Spleen (tissue), 10 donors: Measurements from ENCODE around the gene OTOP2. TPM values are rescaled to one million over a fixed set of nuclear protein-coding genes. Genes with fewer than 3 reads are reported as not detected.

Source experiments
- polyA plus RNA-seq, 3 donors: library from polyadenylated mRNA; stranded (reverse); fragments of 200-250 nt; gene quantifications; one replicate each; pipeline ENCODE4 v1.2.1, GENCODE V29; 2013
- total RNA-seq, 7 donors: library from RNA; depleted of rRNA in 3 of 7; stranded (reverse); fragments of >200 nt in 3 of 7; fragmentation: NEBNext Ultra II Directional in 4 of 7; extraction: Animal tissue kit (Norgen Biotek cat#: 25700) in 4 of 7; gene quantifications; one replicate each; pipeline versions ENCODE4 v1.1.0 to v1.2.1, GENCODE V29; 2016 to 2021
- donor health status: healthy with polysubstance abuse.
- donor health status: DM: no; HTN: no; CAD: no; lungs with moderate emphysema.
- donor health status: DM: no; HTN: no; CAD: no.
- donor health status: Bipolar disorder and iron deficiency.
- donor health status: healthy.
- donor health status: DM: no; HTN: no; CAD: no.
- donor health status: DM: yes; HTN: yes; CAD: no.

Gene OTOP2
- total and polyA plus RNA-seq, 10 donors, result not detected

Other genes starting within 250 kb of the OTOP2 start
- gene CD300LF, start 211.3 kb upstream of the OTOP2 start, total RNA-seq, result 10 to 100 TPM; 29.5 to 45.8 (median 33.0) TPM
- 10 to 100 TPM; 13.1 to 30.6 (median 23.9) TPM for gene CD300LF, start 211.3 kb upstream of the OTOP2 start, polyA plus RNA-seq
- gene RAB37, start 187.0 kb upstream of the OTOP2 start, total RNA-seq, result 10 to 100 TPM; 17.4 to 29.2 (median 24.3) TPM
- gene RAB37, start 187.0 kb upstream of the OTOP2 start, polyA plus RNA-seq, result 10 to 100 TPM; 16.6 to 37.6 (median 19.8) TPM
- gene NHERF1, start 175.6 kb upstream of the OTOP2 start, total RNA-seq, result 10 to 100 TPM; 41.9 to 85.6 (median 53.9) TPM
- gene NHERF1, start 175.6 kb upstream of the OTOP2 start, polyA plus RNA-seq, result 10 to 100 TPM; 28.7 to 51.8 (median 37.2) TPM
- gene NAT9, start 147.9 kb upstream of the OTOP2 start, total RNA-seq, result 10 to 100 TPM; 25.6 to 48.4 (median 41.5) TPM
- gene NAT9, start 147.9 kb upstream of the OTOP2 start, polyA plus RNA-seq, result 10 to 100 TPM; 30.4 to 37.4 (median 33.2) TPM
- 1 to 10 TPM in 1 of 7 donors, under 1 TPM in 3, not detected in 3; 0.17 to 1.5 (median 0.43) TPM for gene GRIN2C, start 64.4 kb upstream of the OTOP2 start, total RNA-seq
- under 1 TPM in 2 of 3 donors, not detected in 1; 0.02 to 0.16 TPM for gene GRIN2C, start 64.4 kb upstream of the OTOP2 start, polyA plus RNA-seq
- gene FDXR, start 51.3 kb upstream of the OTOP2 start, total RNA-seq, result 100 to 1,000 TPM in 1 of 7 donors, 10 to 100 TPM in 6; 17.7 to 114 (median 41.3) TPM
- 10 to 100 TPM; 13.6 to 66.1 (median 17.9) TPM for gene FDXR, start 51.3 kb upstream of the OTOP2 start, polyA plus RNA-seq
- gene FADS6, start 30.6 kb upstream of the OTOP2 start, total RNA-seq, result 1 to 10 TPM; 1.5 to 8.8 (median 5.4) TPM
- 1 to 10 TPM in 1 of 3 donors, under 1 TPM in 2; 0.13 to 2.4 (median 0.61) TPM for gene FADS6, start 30.6 kb upstream of the OTOP2 start, polyA plus RNA-seq
- not detected for gene USH1G, start 1.0 kb upstream of the OTOP2 start, total RNA-seq
- gene USH1G, start 1.0 kb upstream of the OTOP2 start, polyA plus RNA-seq, result not detected
- not detected for gene OTOP3, start 11.6 kb downstream of the OTOP2 start, total RNA-seq
- gene OTOP3, start 11.6 kb downstream of the OTOP2 start, polyA plus RNA-seq, result not detected
- gene HID1, start 48.5 kb downstream of the OTOP2 start, total RNA-seq, result 10 to 100 TPM; 11.9 to 39.4 (median 26.5) TPM
- 10 to 100 TPM in 2 of 3 donors, 1 to 10 TPM in 1; 5.2 to 23.8 (median 17.2) TPM for gene HID1, start 48.5 kb downstream of the OTOP2 start, polyA plus RNA-seq
- gene CDR2L, start 63.4 kb downstream of the OTOP2 start, total RNA-seq, result 1 to 10 TPM; 1.5 to 6.0 (median 3.0) TPM
- gene CDR2L, start 63.4 kb downstream of the OTOP2 start, polyA plus RNA-seq, result 1 to 10 TPM in 1 of 3 donors, under 1 TPM in 2; 0.48 to 1.5 (median 0.85) TPM
- 10 to 100 TPM; 16.5 to 60.7 (median 20.5) TPM for gene MRPL58, start 88.4 kb downstream of the OTOP2 start, total RNA-seq
- 10 to 100 TPM; 33.1 to 43.3 (median 41.6) TPM for gene MRPL58, start 88.4 kb downstream of the OTOP2 start, polyA plus RNA-seq
- 100 to 1,000 TPM; 124 to 164 (median 137) TPM for gene ATP5PD, start 122.7 kb downstream of the OTOP2 start, total RNA-seq
- gene ATP5PD, start 122.7 kb downstream of the OTOP2 start, polyA plus RNA-seq, result 100 to 1,000 TPM; 257 to 312 (median 270) TPM
- 10 to 100 TPM; 23.0 to 28.4 (median 25.5) TPM for gene KCTD2, start 123.0 kb downstream of the OTOP2 start, total RNA-seq
- 10 to 100 TPM; 11.0 to 27.2 (median 11.9) TPM for gene KCTD2, start 123.0 kb downstream of the OTOP2 start, polyA plus RNA-seq
- gene SLC16A5, start 163.7 kb downstream of the OTOP2 start, total RNA-seq, result 10 to 100 TPM in 6 of 7 donors, 1 to 10 TPM in 1; 9.3 to 31.0 (median 14.9) TPM
- gene SLC16A5, start 163.7 kb downstream of the OTOP2 start, polyA plus RNA-seq, result 1 to 10 TPM; 3.1 to 6.4 (median 4.7) TPM
- gene ARMC7, start 185.7 kb downstream of the OTOP2 start, total RNA-seq, result 10 to 100 TPM; 10.5 to 19.2 (median 14.7) TPM
- gene ARMC7, start 185.7 kb downstream of the OTOP2 start, polyA plus RNA-seq, result 10 to 100 TPM in 2 of 3 donors, 1 to 10 TPM in 1; 7.8 to 12.4 (median 10.0) TPM
- 10 to 100 TPM; 48.2 to 77.9 (median 54.6) TPM for gene NT5C, start 207.5 kb downstream of the OTOP2 start, total RNA-seq
- 100 to 1,000 TPM; 105 to 145 (median 139) TPM for gene NT5C, start 207.5 kb downstream of the OTOP2 start, polyA plus RNA-seq
- gene JPT1, start 230.2 kb downstream of the OTOP2 start, total RNA-seq, result 100 to 1,000 TPM in 2 of 7 donors, 10 to 100 TPM in 5; 47.1 to 116 (median 92.1) TPM
- 100 to 1,000 TPM; 106 to 192 (median 164) TPM for gene JPT1, start 230.2 kb downstream of the OTOP2 start, polyA plus RNA-seq